HG02623 (cell line): ENCODE results near the gene CWF19L1.
A peak's percentile ranks its signal among the peaks of the same experiment; 100 is the strongest.

Source experiments
- ATAC-seq: cut with Tn5 transposase; IDR thresholded peaks from one replicate; pipeline ENCODE4 v1.9.1; 2021; ENCODE audit warnings: moderate library complexity; ENCODE audit not compliant: unreplicated experiment

The CWF19L1 gene

DNA sequence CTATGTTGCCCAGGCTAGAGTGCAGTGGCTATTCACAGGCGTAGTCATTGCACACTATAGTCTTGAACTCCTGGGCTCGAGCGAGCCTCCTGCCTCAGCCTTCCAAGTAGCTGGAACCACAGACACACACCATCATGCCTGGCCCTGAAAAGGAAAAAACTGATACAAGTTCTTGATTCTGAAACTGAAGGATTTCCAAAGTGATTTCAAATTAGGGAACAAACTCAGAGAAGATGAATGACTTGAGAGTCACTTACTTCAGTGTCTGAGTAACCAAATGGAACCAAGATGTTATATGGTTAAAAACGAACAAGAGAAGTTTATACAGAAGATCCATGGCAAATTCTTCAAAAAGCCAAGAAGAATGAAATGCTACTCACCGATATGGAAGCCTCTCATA, 14.4 kb downstream of the CWF19L1 start:
- no peak for ATAC-seq

DNA sequence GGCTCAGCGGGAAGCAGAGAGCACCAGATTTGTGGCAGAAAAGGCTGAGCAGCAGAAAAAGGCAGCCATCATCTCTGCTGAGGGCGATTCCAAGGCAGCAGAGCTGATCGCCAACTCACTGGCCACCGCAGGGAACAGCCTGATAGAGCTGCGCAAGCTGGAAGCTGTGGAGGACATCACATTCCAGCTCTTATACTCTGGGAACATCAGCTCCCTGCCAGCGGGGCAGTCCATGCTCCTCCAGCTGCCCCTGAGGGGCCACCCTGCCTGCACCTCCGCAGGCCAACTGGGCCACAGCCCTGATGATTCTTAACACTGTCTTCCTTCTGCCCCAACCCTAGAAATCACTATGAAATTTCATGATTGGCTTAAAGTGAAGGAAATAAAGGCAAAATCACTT, 18.6 kb downstream of the CWF19L1 start:
- ATAC-seq: no peak

DNA sequence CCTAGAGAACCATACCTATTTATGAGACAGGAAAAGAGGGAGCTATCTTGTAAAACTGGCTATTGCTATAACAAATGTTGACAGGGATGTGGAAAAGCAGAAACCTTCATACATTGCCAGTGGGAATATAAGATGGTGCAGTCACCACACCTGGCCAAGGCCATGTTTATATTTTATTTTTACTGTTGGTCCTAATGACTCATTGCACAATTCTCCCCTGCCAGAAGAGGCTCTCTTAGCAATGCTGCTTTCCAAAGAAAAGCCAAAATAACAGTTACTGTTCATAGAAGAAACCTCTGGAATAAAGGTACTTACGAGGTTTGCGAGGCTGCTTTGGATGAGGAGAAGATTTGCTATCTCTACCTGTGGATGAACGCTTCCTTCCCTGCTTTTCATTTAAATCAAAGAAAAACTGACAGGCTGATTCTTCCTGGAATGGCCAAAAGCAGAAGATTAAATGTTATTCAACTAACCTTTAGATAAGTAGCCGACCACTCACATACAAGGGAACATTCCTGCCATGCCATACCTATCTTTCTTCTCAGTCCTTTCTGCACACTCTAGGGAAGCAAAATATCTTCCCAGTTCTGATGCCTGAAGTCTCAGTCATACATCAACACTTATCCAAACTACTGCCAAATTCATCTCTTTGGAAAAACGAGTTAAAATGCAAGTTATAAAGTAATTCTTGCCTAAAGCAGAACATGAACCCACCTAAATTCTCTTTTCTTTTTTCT, 21.8 kb downstream of the CWF19L1 start:
- no peak for ATAC-seq

DNA sequence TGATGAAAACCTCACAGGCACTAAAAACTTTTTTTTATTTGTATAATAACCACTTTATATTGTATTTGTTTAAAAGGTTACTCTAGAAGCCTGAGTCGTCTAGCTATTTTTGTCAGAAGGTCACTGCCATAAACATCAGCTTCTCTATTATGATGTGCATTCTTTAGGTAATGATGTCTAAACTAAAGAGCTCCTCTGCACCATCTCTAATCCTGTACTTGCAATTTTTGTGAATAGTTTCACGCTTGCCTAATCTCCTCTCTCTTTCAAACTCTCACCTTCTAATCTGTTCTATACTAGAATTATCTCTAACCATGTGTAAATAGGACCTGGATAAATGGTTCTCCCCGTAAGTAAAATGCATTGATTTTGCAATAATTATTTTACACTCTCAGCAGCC, 27.6 kb downstream of the CWF19L1 start:
- no peak for ATAC-seq

GRCh38 chr10:100238429-100238828, 29.0 kb downstream of the CWF19L1 start:
- no peak for ATAC-seq

DNA sequence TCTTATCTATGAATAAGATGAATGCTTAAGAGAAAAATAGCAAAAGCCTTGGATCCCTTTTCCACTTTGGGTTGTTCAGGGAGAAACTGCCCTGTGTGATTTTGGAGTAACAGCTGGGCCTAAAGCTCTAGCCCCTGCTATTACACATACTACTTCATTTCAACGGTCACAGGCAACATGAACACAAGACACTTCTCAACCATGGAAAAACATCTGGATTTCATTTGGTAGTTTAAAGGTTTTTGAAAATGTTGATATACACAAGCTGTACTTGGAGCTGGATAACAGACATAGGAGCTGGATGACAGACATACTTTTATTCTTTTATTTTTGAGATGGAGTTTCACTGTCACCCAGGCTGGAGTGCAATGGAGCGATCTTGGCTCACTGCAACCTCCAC, 35.3 kb downstream of the CWF19L1 start:
- no peak for ATAC-seq

- ATAC-seq: no peak
Measured at GRCh38 chr10:100229819-100230422, 37.5 kb downstream of the CWF19L1 start.

DNA sequence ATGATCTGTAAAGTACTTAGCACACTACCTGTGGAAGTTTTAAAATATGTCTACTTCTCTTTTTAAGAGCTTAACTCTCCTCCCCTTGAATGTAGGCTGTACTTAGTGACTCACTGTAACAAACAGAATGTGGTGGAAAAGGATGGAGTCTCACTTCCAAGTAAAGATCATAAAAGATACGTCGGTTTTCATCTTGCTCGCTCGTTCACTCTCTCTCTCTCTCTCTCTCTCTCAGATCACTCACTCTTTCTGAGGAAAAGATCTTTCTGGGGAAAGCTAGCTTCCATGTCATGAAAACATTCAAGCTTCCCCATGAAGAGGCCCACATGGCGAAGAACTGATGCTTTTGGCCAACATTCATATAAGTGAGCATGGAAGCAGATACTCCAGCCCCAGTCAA, 43.6 kb downstream of the CWF19L1 start:
- no peak for ATAC-seq

GRCh38 chr10:100222529-100222928, 44.9 kb downstream of the CWF19L1 start:
- ATAC-seq: no peak

DNA sequence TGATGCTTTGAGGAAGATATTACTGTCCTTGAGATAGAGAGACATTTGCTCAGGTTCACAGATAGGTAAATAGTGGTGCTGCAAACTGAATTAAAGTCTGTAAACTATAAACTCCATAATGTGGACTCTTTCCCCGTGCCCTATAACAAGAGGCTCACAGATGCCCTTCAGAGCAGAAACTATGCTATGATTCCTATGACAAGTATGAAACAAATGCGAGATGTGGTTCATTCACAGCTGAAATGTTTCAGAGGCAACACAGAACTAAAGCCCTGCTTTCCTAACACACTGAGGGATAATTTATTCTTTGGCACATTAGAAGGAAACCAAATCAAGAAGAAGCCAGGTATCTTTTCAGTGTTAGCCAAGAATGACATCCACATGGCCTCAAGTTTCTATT, 51.4 kb downstream of the CWF19L1 start:
- ATAC-seq: no peak

DNA sequence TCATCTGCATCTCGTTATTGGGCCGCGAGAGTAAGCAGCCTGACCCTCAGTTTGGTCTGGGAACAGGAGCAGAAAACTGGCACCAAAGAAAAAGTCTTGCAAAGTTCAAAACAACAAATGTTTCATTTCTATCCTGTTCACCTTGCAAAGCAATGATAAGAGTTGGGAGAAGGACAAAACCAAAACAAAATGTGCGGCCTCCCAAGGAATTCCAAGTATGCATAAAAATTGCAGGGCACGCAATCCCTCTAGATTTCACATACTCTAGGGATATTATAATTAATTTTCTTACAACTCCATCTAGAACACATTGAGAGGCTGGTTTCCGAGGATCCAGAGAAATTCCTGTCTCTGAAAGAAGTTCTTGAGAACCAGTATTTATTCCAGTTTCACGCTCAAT, 58.1 kb downstream of the CWF19L1 start:
- no peak for ATAC-seq

- no peak for ATAC-seq
Measured at GRCh38 chr10:100208276-100208675, 59.2 kb downstream of the CWF19L1 start.

GRCh38 chr10:100204370-100204769, 63.1 kb downstream of the CWF19L1 start:
- no peak for ATAC-seq

DNA sequence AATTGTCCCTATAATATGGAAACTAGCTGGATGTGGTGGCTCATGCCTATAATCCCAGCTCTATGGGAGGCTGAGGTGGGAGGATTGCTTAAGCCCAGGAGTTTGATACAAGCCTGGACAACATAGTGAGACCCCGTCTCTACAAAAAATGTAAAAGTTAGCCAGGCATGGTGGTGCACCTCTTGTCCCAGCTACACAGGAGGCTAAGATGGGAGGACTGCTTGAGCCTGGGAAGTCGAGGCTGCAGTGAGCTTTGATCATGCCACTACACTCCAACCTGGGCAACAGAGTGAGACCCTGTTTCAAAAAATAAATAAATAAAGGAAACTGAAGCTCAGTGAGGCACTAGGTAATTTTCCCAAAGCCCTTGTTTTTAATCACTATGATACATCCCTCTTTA, 65.9 kb downstream of the CWF19L1 start:
- ATAC-seq: no peak

- ATAC-seq: no peak
Measured at GRCh38 chr10:100194711-100195110, 72.7 kb downstream of the CWF19L1 start.

GRCh38 chr10:100192350-100192749, 75.1 kb downstream of the CWF19L1 start:
- ATAC-seq: no peak

- peak; percentile 44 for ATAC-seq
Measured at GRCh38 chr10:100186253-100187212, 80.9 kb downstream of the CWF19L1 start.

- peak; percentile 72 for ATAC-seq
Measured at GRCh38 chr10:100185364-100186252, 81.8 kb downstream of the CWF19L1 start, which contains the start of gene ERLIN1. ERLIN1 (minus strand) TSS chr10:100186029; CDS start chr10:100185626, 403 bp downstream.

GRCh38 chr10:100184840-100185239, 82.6 kb downstream of the CWF19L1 start:
- no peak for ATAC-seq

DNA sequence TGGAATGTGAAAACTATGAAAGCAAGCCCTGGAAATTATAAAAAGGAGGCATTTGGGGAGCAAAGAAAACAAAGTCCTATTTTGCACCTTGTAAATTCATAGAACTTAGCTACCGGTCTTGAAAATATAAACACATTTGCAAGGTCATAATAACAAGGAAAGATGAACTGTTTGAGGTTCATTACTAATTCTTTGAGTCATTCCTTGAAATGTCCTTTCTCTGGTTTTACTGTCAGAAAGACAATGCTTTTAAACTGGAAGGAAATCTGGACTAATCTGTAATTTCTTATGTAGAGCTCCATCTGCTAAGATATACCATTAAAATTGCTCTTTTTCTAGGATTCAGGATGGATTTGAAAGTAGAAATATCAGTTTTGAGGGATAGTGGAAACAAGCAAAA, 83.0 kb downstream of the CWF19L1 start:
- ATAC-seq: no peak

DNA sequence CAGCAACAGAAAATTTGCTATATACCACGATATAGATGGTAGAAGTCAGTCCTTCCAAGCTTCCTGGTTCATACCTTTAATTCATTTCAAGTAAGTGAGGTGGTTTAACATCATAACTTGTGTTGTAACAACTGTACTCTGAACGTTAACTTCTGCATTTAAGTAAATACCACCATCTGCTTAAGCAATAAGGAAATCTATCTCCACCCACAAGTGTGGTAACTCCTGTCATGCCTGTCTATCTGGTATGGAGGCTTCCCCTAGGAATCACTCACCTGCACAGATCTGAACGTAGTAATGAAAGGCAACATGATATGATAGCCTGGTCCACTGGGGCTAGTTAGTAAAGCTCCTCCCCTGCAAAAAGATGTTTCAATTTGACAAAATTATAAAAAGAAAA, 84.0 kb downstream of the CWF19L1 start:
- ATAC-seq: no peak
